Mucosa of stomach (tissue), 1 donor: ENCODE measurements around the gene DOCK3.

ENCODE experiments used
- H3K27me3 ChIP-seq: one replicate; pipeline ENCODE4 v1.7.0; 2013; ENCODE audit warnings: mild to moderate bottlenecking, low read length; ENCODE audit not compliant: control insufficient read depth, insufficient read depth
- H3K36me3 ChIP-seq: one replicate; pipeline ENCODE4 v1.7.0; 2013; ENCODE audit warnings: low read length; ENCODE audit not compliant: control insufficient read depth, insufficient read depth
- H3K4me1 ChIP-seq: one replicate; pipeline ENCODE4 v1.7.0; 2013; ENCODE audit warnings: mild to moderate bottlenecking, low read length; ENCODE audit not compliant: control insufficient read depth, insufficient read depth
- H3K4me3 ChIP-seq: one replicate; pipeline ENCODE4 v1.7.0; 2013; ENCODE audit warnings: low read length
- H3K9ac ChIP-seq: one replicate; pipeline ENCODE4 v1.7.0; 2013; ENCODE audit warnings: mild to moderate bottlenecking, low read length, moderate library complexity
- H3K9me3 ChIP-seq: one replicate; pipeline ENCODE4 v1.7.0; 2013; ENCODE audit warnings: mild to moderate bottlenecking, low read length, moderate library complexity; ENCODE audit not compliant: control insufficient read depth
- donor health status: Pancreatic carcinoma.

DOCK3 gene

DNA sequence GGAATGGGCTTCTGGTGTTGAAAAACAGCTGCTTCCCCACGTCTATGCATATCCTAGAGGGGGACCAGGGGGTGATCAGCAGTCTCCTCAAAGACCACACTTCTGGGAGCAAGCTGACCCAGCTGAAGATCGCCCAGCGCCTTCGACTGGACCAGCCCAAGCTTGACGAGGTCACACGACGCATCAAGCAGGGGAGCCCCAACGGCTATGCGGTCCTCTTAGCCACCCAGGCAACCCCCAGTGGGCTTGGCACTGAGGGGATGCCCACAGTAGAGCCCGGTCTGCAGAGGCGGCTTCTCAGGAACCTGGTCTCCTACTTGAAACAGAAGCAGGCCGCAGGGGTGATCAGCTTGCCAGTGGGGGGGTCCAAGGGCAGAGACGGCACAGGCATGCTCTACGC lies 718.8 kb downstream of the DOCK3 start:
- H3K9ac ChIP-seq, result no peak overlapping the region
- H3K9me3 ChIP-seq, result no peaks in the 10 kb centered on the region
- H3K27me3 ChIP-seq, result no peaks in the 10 kb centered on the region
- peaks cover 31% of the 10 kb centered on the region for H3K36me3 ChIP-seq
- H3K4me3 ChIP-seq, result no peak overlapping the region
- peaks cover 56% of the 10 kb centered on the region for H3K4me1 ChIP-seq

DNA sequence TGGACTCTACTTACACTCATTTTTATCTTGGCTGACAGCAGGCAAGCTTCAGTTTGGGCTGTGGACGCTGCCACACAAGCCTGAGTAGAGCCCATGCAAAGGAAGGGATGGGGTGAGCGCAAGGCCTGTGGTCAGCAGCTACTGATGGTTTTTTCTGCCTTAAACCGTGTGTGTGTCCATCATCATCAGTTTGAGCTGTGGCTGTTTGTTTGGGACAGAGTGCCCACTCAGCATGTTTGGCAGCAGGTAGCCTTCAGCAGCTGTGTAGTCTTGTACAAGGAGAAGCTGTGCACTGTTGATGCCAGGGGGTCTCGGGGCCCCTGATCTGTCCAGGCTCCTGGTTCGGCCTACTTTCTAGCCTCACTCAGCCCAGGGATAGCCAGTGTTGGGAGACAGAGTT lies 719.8 kb downstream of the DOCK3 start:
- no peaks in the 10 kb centered on the region for H3K27me3 ChIP-seq
- peaks cover 46% of the 10 kb centered on the region for H3K4me1 ChIP-seq
- peaks cover 28% of the 10 kb centered on the region for H3K36me3 ChIP-seq
- H3K9ac ChIP-seq, result no peak overlapping the region
- H3K9me3 ChIP-seq, result no peaks in the 10 kb centered on the region
- H3K4me3 ChIP-seq, result no peak overlapping the region

DNA sequence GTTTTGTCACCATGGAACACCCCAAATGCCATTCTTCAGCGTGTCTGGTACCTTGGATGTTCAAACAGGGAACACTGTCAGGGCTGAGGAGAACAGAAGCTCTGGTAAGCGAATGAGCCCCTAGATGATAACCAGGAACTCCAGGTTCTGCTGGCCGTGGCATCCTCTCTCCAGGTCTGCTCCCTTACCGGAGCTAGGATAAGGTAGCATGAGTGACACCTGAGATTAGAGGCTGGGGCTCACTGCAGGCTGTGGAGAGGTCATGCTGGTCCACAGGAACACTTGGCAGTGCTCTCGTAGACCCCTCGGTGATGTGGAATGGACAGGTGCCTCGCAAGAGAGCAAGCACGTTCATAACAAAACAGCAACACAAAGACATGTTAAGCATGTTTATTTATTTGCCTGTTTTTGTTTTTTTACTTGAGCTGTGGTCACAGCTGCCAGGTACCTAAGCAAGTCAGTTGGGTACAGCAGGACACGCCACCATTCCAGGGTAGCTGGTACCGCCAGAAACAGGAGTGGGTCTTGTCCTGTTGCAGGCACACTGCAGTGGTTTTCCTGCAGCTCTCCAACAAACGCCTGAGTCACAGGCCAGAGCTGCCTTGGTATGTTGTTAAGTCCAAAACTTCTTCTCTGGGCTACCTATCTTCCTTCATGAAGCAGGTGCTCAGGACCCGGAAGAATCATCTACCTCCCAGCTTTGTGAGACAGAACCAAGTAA lies 720.9 kb downstream of the DOCK3 start:
- Histone ChIP-seq H3K4me1 (peaks cover 35% of the 10 kb centered on the region), H3K9me3 (no peaks in the 10 kb centered on the region), H3K36me3 (peaks cover 23% of the 10 kb centered on the region), H3K4me3 (no peak overlapping the region), H3K27me3 (no peaks in the 10 kb centered on the region), H3K9ac (no peak overlapping the region)

DNA sequence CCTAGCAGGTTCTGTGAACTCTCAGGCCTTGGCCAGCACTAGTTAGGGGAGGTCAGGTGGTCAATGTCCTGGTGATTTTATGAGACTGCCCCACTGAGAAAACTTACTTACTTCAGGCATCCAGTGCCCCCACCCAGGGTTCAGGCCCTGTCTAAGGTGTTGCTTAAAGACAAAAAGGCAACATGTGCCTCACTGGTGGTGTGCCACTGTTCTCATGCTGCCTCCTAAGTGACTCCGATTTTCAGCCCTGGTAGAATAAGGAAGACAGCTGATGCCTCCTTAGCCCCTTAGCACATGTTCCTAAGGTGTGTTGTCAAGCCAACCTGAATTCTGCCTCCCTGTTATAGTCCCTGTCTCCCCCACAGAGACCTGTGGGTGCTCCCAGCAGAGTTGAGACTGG lies 721.7 kb downstream of the DOCK3 start:
- Histone ChIP-seq H3K9ac (no peak overlapping the region), H3K27me3 (no peaks in the 10 kb centered on the region), H3K4me1 (peaks cover 33% of the 10 kb centered on the region), H3K9me3 (no peaks in the 10 kb centered on the region), H3K36me3 (peaks cover 23% of the 10 kb centered on the region), H3K4me3 (no peak overlapping the region)

DNA sequence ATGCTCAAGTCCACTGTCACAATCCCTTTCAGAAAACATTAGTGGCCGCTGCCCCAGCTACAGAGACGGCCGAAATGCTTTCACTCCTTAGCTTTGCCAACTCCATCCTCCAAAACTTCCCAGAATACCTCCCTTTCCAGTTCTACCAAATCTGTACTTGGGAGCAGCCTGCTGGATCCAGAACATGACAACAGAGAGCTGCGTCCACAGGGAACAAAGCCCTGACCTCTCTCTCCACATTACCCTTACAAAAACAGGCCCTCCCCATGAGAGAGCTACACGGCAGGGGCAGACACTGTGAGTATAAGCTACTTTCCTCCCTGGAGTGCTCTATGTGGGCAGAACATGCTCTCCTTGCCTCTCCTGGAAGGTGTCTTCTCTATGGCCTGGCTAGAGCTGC lies 722.7 kb downstream of the DOCK3 start:
- H3K4me1 ChIP-seq, result peaks cover 27% of the 10 kb centered on the region
- no peaks in the 10 kb centered on the region for H3K9me3 ChIP-seq
- no peak overlapping the region for H3K4me3 ChIP-seq
- no peaks in the 10 kb centered on the region for H3K27me3 ChIP-seq
- no peak overlapping the region for H3K9ac ChIP-seq
- H3K36me3 ChIP-seq, result peaks cover 23% of the 10 kb centered on the region

DNA sequence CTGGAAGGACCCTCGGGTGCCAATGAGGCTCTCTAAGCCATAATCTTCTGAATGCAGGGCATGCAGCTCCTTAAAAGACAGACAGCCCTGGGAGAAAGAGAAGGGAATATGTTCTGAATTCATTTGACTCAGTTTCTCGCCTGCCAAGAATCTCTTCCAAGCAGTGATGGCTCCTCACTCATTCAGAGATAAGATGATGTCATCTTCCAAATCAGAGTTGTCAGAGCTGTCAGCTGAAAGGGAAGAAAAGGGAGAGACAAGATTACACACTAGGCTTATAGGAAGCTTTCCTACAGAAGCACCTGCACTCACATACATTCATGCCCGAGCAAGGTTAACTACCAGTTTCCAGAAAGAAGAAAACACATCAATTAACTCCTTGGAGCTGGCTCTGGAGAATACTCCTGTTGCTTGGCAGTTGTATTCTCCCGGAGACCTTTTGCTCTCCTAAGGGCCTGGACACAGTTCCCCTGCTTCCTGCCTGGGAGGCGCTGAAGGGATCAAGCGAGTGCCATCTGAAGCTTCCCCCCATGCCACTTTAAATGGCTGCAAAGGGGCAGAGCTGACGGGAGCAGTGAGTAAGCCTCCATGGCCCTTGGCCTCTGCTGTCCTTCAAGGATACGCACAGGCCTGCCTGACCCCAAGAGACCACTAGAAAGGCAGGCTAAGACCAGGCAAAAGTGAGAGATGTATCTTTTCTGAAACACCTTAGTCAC lies 724.0 kb downstream of the DOCK3 start:
- Histone ChIP-seq H3K36me3 (peaks cover 23% of the 10 kb centered on the region), H3K4me1 (peaks cover 14% of the 10 kb centered on the region)

DNA sequence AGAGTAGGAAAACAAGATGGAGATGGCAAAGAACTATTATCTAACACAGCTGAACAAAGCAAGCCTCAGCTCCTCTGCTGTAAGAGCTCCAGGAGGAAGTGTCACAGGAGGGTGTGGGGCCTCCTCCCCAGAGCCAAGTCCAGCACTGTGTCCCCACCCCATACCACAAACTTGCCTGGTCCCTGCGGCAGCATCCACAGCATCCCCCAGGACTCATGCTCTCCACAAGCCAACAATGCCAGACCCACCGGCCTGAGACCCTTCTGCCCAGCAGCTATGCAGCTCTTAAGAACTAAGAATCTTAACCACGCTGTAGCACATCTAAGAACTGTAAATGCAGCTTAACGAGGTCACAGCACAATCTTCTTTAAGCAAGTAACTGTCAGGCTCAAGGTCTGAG lies 725.4 kb downstream of the DOCK3 start:
- Histone ChIP-seq H3K27me3 (no peaks in the 10 kb centered on the region), H3K9ac (no peak overlapping the region), H3K36me3 (peaks cover 16% of the 10 kb centered on the region), H3K4me3 (no peak overlapping the region), H3K4me1 (no peaks in the 10 kb centered on the region), H3K9me3 (no peaks in the 10 kb centered on the region)

More for the DNA sequence above, 724.0 kb downstream of the DOCK3 start:
- Histone ChIP-seq H3K9ac (no peak overlapping the region), H3K4me3 (no peak overlapping the region), H3K9me3 (no peaks in the 10 kb centered on the region), H3K27me3 (no peaks in the 10 kb centered on the region)

DNA sequence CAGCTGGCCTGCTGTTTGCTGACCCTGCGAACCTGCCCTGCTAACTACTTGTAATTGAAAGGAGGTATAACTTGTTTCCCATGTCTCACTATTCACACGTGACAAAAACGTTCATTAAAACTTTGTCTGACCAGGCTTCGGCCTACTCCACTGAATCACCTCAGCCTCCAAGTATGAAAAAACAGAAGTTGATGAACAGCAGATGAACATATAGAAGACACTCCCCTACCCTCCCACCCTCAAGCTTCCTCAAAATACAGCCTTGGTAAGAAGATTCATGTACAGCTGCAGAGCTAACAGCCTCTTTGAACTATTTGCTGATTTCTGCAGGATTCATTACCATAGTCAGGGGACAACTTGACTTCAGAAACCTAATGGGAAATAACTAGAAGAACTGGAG lies 727.0 kb downstream of the DOCK3 start:
- no peaks in the 10 kb centered on the region for H3K27me3 ChIP-seq
- no peak overlapping the region for H3K9ac ChIP-seq
- peaks cover 5% of the 10 kb centered on the region for H3K36me3 ChIP-seq
- no peaks in the 10 kb centered on the region for H3K9me3 ChIP-seq
- no peak overlapping the region for H3K4me3 ChIP-seq
- H3K4me1 ChIP-seq, result no peaks in the 10 kb centered on the region

DNA sequence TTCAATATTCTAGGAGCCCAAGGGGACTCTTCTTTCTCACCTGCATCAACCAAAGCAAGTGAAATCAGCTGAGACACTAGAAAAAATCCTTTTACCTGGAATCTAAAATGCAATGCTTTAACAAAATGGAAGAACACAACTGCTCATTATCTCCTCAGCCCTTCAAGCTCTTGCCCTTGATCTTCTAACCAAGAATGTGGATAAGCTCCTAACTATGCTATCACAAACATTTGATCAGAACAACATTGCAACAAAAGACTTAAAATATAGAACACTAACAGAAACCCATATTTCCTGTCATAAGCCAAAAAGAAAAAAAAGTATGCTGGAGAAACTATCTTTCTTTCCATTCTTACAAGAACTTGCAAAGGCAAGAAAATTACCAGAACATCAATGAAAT lies 728.9 kb downstream of the DOCK3 start:
- H3K9me3 ChIP-seq, result no peaks in the 10 kb centered on the region
- H3K36me3 ChIP-seq, result peaks cover 5% of the 10 kb centered on the region

DNA sequence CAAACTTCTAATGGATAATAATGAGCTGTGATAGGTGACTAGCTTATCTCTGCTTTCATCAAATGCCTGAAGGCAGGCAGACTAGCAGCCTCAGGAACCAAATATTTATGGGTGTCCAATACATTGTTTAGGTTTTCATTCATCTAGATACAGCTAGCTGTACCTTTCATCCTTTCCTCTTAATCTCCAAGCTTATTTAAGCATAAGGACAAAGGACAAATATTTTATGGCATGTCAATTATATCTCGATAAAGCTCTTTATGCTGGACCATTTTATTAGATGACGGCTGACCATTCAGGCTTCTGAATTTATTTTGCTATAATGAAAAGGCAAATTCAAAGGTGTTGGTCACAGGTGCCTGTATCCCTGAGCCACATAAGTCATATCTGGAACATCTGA lies 733.3 kb downstream of the DOCK3 start:
- H3K27me3 ChIP-seq, result no peaks in the 10 kb centered on the region
- no peak overlapping the region for H3K4me3 ChIP-seq
- no peak overlapping the region for H3K9ac ChIP-seq
- no peaks in the 10 kb centered on the region for H3K4me1 ChIP-seq
- peaks cover 6% of the 10 kb centered on the region for H3K36me3 ChIP-seq
- no peaks in the 10 kb centered on the region for H3K9me3 ChIP-seq

More for the DNA sequence above, 728.9 kb downstream of the DOCK3 start:
- Histone ChIP-seq H3K4me3 (no peak overlapping the region), H3K27me3 (no peaks in the 10 kb centered on the region), H3K9ac (no peak overlapping the region), H3K4me1 (no peaks in the 10 kb centered on the region)

DNA sequence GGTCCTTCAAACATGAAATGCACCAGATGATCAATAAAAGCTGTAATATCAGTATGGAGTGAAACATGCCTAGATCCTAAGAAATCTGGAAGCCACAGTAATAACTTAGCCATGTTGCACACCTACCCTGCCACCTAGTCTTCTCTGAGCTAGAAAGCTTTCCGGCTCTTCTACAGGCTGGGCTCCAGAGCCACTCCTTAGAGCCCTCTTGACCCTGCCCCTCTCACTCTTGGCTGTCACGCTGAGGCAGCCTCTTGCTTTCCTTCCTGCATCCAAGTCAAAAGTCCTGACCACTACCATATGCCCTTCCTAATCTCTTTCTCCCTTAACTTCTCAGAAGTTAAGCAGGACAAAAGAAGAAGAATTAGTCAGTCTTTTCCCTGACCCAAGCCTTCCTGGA lies 734.1 kb downstream of the DOCK3 start:
- Histone ChIP-seq H3K4me1 (no peaks in the 10 kb centered on the region), H3K36me3 (peaks cover 4% of the 10 kb centered on the region)

DNA sequence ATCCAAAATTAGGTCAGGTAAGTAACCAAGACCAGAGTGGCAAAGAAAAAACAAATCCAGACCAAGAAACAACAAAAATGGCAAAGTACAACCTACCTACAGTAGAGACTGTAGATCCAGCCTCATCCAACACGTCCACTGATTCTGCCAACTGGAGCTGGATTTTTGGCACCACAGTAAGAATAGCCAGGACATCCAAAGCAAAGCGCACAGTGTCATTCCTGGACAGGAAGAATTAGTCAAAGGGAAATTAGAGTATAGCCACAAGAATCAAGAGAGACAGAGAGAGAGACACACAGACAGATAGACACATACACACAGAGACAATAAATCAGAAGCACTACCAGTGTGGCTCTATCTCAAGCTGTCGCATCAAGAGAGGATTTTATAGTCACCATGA lies 747.5 kb downstream of the DOCK3 start:
- H3K4me1 ChIP-seq, result no peaks in the 10 kb centered on the region
- no peaks in the 10 kb centered on the region for H3K9me3 ChIP-seq
- H3K36me3 ChIP-seq, result peaks cover 6% of the 10 kb centered on the region
- H3K4me3 ChIP-seq, result no peak overlapping the region
- H3K9ac ChIP-seq, result no peak overlapping the region
- H3K27me3 ChIP-seq, result no peaks in the 10 kb centered on the region

More for the DNA sequence above, 734.1 kb downstream of the DOCK3 start:
- no peaks in the 10 kb centered on the region for H3K27me3 ChIP-seq
- H3K4me3 ChIP-seq, result no peak overlapping the region
- H3K9ac ChIP-seq, result no peak overlapping the region
- no peaks in the 10 kb centered on the region for H3K9me3 ChIP-seq
